Measurements from ENCODE around the gene NEURL1.
"Not testable (repeated sequence)": the region's sequence is repeated elsewhere in the genome, so short reads cannot be mapped to it uniquely, and the experiment has no call there.

The NEURL1 gene

DNA sequence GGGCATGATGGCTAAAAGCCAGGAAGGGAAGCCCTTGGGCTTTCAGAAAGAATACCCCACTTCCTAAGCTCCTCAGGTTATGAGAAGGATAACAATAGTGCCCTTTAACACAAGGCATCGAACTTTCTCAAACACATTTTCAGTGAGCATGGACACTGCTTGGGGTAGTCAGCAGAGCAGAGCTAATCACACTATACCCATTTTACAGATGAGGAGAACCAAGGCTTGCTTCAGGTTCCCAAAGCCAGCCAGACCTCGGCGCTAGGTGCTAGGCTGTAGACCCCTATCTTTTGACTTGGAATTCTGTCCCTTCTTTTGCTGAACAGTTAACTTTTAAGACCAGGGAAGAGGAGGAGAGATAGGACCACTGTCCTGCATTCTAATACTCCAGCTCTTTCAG, 1.8 kb downstream of the NEURL1 start:
- no peak for DNase-seq

DNA sequence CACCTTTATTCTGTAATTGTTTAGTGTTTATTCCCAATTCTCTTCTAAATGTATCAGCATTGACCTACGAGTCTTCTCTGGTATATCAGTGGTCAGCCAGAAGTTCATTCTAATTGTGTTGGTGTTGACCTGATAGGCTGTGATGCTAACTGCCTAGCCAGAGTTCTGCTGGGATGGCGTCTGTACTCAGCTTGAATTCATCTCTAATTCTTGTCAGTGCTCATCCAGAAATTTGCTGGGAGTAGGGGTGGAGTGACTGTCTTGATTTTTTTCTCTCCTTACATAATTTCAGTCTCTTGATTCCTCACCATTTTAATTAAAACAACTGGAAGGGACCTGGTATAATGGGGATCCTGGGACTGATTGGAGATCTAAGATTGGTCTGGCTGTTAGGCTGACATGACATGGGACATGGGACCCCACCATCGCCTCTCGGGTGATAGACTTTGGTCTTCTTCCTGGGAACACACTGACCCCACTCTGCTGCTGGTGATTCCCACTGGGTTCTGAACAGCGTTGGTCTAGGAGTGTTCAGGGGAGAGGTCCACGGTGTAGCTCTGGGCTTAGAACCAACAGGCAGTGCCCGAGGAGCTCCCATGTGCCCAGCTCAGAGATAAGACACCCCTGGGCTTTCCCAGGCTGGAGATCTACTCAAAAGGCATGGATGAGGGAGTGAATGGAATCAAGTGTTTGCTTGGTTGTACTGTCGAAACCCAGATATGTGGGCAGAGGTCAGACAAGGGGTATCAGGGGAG, 3.8 kb downstream of the NEURL1 start:
- no peak for DNase-seq

DNA sequence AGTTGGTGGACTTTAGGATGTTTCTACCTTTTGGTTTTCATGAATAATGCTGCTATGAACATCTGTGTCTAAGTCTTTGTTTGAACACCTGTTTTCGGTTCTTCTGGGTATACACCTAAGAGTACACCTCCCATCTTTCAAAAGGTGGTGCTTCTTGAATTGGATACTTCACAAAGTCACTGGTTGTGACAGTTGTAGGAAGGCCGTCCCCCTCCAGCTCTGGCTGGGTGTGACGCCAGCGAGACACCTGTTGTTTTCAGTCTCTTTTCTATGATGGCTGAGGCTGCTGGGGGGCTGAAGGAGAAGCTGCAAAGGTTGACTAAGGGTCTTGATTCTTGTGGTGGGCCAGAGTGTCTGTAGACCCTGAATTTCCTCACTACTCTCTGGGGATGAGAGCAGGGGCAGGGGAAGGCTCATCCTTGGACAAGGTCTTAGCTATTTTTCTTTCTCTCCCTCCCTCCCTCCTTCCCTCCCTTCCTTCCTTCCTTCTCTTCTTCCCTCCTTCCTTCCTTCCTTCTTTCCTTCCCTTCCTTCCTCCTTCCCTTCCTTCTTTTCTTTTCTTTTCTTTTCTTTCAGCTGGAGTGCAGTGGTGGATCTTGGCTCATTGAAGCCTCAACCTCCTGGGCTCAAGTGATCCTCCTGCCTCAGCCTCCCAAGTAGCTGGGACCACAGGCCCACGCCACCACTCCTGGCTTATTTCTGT, 5.6 kb downstream of the NEURL1 start:
- DNase-seq = no peak

- no peak for DNase-seq
Measured at GRCh38 chr10:103499881-103500280, 6.4 kb downstream of the NEURL1 start.

GRCh38 chr10:103500481-103500880, 7.0 kb downstream of the NEURL1 start:
- DNase-seq = no peak

DNA sequence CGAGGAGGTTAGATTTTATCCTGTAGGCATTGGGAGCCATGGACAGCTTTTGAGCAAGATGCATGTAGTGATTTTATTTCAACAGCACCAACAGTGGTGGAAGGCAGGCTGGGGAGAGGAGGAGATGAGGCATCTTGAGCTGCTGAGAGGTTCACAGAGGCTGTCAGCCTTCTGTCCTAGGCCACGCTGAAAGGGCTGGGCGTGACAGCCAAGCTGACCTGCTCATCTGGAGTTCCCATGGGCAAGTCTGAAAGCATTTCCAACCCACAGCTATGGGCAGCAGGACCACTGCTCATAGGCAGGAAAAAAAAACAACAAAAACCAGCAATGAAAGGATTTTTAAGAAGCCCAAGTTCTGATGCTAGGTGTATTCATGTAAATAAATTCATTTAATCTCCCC, 7.7 kb downstream of the NEURL1 start:
- DNase-seq = no peak

DNA sequence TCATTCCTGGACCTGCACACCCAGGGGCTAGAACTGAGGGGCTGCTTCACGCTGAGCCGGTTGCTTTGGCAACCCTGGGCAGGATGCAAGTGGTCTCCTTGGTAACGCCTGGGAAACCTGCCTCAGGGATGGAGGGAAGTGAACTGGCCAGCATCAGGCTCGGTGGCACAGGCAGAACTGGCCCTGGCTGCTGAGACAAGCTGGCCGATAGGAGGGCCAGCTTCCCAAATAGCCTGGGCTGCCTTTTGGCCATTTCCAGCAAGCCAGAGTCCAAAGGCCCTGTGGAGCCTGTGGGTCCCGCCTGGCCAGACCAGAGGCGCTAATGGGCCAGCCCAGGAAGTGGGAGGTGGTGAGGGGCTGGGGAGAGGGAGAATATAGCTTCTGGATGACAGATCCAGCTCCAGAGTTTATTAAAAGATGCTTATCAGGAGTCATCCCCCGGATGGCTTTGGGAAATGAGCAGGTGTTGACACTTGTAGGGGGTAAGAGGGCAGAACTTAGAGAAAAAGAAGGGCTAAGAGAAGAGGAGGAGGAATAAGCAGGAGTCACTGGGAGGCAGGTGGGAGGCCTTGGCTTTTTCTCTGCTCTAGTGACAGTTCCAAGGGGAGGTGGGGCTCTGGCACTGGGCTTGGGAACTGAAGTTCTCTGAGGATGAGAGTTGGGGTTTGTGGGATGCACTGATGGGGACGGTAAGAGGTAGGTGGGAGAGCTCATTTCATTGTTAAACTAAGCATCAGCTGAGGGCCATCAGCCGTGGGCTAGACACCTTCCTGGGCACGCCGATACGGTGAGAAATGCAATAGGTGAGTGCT, 9.6 kb downstream of the NEURL1 start:
- no peak for DNase-seq

- not testable (repeated sequence) for DNase-seq
Measured at GRCh38 chr10:103503777-103504176, 10.3 kb downstream of the NEURL1 start.

DNA sequence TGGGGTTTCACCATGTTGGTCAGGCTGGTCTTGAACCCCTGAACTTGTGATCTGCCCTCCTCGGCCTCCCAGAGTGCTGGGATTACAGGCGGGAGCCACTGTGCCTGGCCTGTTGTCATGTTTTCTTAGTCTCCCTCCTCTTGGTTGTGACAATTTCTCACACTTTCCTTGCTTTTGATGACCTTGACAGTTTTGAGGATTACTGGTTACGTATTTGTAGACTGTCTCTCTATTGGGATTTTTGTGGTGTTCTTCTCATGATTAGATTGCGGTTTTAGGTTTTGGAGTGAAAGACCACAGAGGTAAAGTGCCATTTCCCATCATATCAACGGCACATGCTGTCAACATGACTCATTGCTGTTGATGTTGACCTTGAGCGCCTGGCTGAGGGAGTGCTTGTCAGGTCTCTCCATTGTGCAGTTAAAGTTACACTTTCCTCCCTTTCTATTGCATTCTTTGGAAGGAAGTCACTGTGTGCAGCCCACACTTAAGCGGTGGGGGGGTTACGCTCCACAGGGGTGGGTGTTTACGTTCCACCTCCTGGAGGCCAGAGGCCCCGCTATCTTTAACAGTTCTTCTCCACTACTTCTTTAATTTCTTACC, 10.8 kb downstream of the NEURL1 start:
- peak; percentile 64 for DNase-seq

DNA sequence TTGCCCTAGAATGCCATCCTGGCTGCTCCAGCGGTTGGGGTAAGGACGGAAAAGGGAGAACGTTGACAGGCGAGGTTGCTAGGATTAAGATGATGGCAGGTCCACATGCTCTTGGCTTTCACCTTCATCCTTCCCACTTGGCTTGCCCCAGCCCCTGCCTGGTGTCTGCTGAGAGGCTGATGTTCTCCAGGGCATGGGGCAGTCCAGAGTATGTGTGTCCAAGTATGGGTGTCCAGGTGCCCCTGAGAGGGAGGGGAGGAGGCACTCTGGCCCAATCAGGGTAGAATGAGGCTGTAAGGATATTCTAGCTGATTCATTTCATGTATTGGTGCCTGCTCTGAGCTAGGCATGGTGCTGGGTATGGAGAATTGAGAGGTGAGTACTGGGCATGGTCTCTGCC, 12.6 kb downstream of the NEURL1 start:
- DNase-seq = no peak

DNA sequence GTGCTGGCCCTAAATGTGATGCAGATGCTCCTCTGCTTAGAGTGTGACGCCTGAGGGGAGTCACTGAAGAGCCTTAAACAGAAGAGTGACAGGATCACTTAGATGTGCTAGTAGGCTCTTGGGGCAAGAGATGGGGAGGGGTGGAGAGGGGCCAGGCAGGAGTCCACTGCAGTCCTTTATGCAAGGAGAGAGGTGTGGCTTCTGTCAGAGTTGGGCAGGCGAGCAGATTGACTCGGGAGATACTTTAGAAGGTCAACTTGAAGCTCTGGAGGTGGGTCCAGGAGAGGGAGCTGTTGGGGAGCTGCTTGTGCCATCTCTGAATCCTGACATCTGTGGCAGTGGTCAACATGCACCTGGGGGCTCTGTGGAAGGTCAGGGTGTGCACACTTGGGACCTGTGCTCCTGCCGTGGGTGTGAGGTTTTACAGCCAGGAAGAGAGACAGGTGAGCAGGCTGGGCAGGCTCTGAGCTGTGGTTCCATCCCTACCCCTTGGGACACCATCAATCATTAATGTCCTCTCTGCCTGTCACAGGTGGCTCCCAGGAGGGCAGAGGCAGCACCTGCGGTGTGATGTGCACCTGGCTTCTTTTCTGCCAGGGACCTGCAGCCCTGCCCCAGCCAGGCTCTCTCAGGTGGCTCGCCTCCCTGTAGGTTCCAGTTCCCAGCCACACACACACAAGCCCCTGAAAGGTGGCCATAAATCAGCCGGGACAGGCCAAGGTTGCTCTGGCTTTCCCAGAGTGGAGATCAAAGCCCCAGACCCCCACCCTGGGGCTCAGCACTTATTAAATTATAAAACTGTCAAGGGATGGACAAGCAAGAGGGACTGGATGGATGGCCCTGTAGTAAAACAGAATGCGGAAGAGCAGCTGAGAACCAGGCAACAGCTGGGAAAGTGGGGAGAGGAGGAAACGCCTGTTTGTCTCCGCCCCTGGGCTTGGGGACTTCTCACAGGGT, 14.0 kb downstream of the NEURL1 start:
- DNase-seq = no peak

GRCh38 chr10:103510046-103510685, 16.7 kb downstream of the NEURL1 start:
- no peak for DNase-seq

DNA sequence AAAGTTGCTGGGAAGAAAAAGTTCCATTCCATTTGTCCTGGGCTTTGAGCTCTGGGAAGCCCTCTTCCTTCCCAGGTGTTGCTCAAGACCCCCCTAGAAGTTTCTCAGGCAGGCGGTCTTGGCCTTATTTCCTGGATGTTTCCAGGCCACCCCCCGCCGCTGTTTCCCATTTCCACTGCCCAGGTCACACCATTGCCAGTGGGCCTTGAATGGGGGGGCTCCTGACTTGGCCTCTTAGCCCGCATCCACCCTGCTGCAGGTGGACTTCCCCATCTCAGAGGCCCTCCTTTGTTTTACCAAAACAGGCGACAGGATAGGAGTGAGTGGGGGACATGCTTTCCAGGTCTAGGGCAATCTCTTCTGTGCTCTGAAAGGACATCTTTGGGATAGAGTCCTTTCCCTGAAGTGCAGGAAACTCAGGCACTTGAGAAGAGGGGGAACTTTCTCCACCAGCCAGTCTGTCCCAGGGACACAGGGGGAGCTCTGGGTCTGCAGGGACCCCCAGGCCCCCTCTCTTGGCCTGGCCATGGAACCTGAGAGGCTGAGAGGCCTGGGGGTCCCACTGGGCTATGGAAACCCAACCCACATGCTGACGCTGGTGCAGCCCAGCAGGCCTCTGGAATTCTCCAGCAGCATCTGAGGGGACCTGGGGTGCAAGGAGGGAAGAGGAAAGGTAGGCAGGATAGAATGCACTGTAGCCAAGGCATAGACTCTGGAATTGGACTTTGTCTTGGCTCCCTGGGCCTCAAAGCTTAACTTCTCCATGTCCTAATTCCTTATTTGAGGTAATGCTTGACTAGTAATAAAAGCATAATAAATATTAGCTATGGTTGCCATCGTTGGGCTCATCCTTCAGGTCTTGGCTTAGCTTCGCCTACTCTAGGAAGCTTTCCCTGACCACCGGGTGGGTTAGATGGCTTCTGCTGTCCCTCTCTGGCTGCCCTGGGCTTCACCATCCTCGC, 17.6 kb downstream of the NEURL1 start:
- no peak for DNase-seq

GRCh38 chr10:103512166-103512565, 18.7 kb downstream of the NEURL1 start:
- no peak for DNase-seq

DNA sequence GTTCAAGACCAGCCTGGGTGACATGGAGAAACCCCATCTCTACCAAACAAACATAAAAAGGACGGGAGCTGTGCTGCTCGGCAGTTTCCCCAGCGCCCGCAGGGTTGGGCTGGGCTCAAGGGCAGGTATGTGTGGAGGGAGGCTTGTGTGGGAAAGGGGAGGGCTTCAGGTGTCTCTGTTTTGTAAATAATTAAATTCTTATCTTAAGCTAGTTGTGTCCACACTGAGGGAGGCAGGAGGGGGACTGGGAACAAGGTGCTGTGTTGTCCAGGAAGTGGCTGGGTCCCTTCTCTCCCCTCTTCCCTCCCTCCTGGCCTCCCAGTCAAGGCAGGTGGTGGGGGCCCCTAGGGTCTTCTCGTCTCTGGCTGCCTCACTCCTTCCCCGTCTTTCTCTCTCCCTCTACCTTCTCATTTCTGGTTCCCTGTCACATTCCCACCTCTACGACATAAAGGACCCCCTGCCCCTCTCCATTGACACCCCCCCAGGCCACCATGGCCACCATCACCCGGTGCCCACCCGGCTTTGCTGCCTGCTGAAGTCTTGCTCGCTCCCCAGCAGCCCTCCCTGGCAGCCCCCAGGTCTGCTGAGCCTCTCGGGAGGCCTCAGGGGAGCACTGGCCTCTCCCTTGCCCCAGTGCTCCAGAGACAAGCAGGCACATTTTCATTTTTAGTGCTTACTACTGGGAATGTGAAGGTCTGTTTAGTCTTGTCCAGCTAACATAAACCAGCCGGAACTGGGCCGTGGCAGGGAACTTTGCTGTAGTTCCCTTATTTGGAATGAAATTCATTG, 19.3 kb downstream of the NEURL1 start:
- DNase-seq = no peak

GRCh38 chr10:103513380-103514060, 20.0 kb downstream of the NEURL1 start:
- DNase-seq = no peak

DNA sequence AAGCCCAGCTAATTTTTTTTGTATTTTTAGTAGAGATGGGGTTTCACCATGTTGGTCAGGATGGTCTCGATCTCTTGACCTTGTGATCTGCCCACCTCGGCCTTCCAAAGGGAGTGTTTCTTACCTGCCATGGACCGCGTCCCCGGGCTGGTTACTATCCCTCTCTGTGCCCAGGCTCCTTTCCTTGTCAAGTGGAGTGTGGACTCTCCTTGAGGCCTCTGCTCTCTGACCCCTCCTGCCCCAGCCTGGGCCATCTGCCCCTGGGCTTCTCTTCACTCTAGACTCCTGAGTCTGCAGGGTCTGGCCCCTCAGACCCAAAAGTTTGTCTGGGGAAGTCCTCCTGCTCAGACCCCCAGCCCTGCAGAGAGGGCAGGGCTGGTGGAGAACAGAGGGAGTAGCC, 20.7 kb downstream of the NEURL1 start:
- DNase-seq = no peak

- no peak for DNase-seq
Measured at GRCh38 chr10:103517234-103518085, 24.0 kb downstream of the NEURL1 start.
